Endometrium (tissue), 2 donors: ENCODE results near the gene STUB1.

Experiments used
- FAIRE-seq: peaks from 2 replicates; lab custom pipeline; 2012; peaks lifted over from hg19 to GRCh38; lab: Jason Lieb, UNC
- donor health status: control.
- donor health status: control.

Gene STUB1

DNA sequence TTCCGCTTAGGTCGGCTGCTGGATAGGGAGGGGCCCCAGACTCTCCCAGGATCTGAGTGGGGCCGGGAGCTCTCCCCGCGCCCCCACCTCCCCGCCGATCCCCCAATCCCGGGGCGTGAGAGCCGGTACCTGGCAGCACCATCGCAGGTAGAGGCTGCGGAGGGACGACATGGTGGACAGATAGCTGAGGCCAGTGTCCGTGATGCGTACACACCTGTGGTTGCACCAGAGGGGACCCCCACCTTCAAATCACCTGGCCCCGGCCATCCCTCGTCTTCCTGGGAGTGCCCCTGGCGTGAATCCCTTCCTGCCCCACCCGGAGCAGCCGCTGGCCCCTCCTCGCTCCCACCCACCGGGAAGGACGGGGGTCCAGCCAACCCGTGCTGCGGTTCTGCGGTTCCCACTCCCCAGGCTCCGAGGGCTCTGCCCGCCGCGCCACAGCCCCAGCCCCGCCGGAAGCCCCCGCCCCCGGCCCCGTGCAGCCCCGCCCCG, 14.7 kb downstream of the STUB1 start:
- no peak for FAIRE-seq

GRCh38 chr16:695355-696089, 15.3 kb downstream of the STUB1 start:
- FAIRE-seq, result no peak

DNA sequence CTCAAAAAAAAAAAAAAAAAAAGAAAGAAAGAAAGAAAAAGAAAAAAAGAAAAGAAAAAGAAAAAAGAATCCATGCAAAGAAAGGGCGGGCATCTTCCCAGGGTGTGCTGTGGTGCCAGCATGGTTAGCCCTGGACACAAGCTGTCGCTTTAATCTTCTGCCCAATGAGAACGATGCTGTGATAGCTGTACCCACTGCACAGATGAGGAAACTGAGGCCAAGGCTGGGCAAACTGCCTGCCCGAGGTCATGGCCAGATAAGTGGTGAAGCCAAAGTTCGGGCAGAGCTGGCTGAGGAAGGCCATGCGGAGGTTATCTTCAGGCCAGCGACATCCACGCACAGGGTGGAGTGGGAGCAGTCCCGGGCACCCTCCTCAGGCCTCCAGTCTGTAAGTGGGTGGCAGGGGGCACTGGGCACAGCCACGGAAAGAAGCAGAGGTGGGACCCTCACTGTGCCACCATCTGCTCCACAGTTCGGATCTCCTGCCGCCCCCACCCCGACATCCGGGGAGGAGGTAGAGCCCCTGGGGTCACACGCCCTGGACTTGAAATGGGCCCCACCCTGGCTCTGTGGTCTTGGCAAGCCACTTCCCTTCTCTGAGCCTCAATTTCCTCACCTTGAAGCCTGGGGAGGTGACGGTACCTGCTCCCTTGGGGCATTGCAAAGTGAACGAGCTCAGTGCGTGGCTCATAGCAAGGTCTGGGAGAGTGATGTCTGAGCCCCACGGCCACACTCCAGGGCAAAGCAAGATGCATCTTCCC, 18.9 kb downstream of the STUB1 start:
- no peak for FAIRE-seq

DNA sequence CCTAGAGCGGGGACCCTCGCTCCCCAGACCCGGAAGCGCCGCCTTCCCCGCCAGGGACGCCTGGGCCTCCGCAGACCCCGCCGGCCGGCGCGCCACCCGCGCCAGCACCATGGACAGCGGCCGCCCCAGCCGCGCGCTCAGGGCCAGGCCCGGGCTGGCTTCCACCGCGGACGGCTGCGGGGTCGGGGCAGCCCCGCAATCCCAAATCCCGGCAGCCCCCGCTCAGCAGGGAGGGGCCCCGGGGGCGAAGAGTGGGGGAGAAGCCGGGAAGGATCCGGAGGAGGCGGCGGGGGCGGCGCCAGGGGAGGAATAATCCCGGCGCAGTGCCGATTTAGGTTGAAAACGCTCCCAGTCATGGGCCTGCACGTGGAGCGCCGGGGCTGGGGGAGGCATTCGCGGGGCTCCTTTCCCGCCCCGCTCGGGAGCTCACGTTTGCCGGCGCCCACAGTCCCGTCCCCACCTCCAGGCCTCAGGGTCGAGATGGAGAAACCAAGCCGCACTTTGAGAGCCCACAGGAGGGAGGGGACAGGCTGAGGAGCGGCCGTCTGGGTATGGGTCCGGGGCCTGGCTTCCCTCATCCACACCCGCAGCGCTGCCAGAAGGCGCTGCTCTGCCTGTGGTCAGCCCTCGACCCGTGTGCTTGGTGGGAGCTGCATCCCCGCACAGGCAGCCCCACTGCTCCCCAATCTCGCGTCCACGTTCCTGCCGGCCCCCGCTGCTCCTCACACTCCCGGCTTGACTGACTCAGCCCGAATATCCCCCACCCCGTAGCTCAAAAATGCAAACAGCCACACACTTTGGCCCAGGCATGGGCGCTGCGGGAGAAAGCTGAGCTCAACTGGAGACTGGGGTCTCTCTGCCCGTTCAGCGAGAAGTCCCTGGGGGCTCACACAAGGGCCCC, 20.7 kb downstream of the STUB1 start:
- no peak for FAIRE-seq

DNA sequence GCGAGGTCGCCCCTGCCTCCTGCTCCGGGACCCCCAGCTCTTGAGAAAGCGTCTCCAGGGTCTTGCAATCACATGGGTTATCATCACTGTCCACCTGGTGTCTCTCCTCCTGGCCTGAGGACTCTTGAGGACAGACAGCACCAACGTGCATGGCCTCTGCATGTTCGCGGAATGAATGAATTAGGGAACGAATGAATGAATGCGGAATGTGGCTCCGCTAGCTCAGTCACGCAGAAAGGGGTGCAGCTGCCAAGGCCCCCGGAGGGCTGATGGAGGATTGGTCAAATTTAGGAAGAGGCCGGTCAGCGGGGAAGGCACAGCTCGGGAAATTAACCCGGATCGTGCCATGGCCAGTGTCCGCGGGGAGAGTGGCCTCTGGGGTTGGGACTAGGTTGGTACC, 22.1 kb downstream of the STUB1 start:
- no peak for FAIRE-seq

GRCh38 chr16:703406-703805, 23.2 kb downstream of the STUB1 start:
- FAIRE-seq, result no peak

GRCh38 chr16:704047-704446, 23.8 kb downstream of the STUB1 start:
- FAIRE-seq, result no peak

GRCh38 chr16:704552-705380, 24.6 kb downstream of the STUB1 start:
- FAIRE-seq, result no peak

DNA sequence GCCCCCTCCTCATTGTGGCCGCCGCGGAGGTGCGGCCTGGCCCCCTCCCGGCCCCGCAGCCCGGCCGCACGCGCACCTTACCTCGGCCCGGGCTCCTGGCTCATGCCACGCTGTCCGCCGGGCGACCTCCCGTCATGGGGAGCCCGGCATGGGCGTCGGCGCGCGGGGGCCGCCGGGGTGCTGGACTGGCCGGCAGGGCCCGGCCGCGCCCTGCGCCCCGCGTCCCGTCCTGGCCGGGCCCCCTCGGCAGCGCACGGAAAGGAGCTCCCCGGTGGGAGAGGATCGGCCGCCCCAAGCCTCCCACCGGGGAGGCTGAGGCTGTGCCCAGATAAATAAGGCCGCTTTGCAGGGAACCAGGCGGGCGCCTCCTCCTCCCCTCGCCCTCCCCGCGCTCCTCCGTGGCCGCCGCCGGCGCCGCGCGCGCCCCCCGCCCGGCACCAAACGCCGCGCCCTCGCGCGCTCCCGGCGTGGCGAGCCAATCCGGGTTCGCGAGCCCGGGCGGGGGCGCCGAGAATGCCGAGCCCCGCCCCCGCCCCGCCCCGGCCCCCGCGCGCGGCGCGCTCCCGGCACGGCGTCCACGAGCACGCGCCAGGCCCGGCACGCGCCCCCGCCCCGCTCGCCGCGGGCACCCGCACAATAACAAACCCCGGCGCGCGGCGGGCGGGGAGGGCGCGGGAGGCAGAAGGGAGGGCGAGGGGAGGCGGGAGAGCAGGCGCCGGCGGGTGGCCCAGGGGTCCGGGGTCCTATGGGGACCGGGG, 25.4 kb downstream of the STUB1 start, which contains the start of gene FBXL16:
FBXL16 (minus strand) TSS at position 371 of the 758 bp plus-strand sequence. CDS start 8,396 bp downstream, outside the sequence.
- no peak for FAIRE-seq

DNA sequence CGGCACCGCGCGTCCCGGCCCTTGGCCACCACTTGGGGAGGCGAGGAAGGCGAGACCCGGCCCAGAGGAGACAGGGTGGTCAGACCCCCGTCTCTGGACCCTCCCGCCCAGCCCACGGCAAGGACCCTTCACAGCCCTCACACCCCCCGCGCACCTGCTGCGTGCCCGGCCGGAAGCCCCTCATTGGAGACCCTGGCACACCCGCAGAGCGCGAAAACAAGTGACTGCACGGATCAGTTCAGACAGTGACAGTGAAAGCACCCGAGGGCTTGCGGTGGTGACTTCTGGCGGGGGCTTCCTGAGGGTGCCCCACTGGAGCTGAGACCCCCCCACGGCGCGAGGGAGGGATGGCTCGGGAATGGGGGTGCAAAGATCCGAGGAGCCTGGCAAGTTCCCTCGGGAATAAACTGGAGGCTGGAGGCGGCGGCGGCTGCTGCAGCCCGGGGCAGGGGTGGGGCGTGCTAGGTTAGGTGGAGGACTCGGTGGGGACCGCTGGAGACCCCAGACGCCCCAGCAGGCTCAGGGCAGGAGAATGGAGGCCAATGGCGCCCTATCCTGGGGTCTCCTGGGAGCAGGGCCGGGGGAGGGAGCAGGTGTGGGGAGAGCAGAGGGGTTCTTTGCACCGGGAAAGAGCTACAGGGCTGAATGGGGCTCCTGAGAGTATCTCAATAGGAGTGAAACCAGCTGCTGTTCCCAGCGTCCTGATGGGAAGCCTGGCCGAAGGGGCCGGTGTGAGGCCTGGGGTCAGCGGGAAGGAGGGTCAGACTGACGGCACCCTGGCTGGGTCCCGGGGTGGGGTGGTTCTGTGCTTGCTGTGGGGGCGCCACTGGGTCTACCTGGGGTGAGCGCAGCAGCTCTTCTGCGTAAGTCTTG, 26.2 kb downstream of the STUB1 start:
- FAIRE-seq, result no peak

DNA sequence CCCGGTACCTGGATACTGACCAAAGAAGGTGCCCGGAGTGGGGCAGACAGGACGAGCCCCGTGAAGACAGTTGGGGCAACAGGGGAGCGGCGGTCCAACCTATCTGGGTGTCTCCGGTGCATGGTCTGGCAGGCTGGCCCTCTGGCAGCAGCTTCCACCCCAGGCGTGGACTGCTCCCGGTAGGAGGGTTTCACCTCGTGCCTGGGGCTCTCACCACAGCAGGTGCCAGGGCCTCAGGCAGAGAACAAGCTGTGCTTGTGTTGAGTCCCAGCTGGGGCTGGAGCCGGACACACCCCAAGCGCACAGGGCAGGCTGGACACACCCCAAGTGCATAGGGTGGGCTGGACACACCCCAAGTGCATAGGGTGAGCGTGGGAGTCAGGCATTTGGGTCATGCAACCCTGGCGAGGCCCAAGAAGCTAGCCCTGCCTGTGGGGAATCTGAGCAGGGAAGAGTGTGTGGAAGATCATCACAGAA, 26.9 kb downstream of the STUB1 start:
- FAIRE-seq, result no peak

DNA sequence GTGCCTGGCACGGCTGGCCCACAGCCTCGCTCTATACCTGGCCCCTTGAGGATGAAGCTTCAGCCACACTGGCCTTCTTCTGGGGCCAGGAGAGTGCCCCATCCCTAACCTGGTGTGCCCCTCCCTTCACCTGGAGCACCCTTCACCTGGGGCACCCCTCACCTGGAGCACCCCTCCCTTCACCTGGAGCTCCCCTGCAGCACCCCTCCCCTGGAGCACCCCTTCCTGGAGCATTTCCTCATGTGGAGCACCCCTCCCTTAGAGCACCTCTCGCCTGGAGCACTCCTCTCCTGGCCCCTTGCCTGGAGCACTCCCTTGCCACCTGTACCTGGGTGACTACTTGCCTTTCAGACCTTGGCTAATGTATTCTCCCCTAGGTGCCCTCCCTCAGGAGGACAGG, 27.8 kb downstream of the STUB1 start:
- FAIRE-seq, result no peak

DNA sequence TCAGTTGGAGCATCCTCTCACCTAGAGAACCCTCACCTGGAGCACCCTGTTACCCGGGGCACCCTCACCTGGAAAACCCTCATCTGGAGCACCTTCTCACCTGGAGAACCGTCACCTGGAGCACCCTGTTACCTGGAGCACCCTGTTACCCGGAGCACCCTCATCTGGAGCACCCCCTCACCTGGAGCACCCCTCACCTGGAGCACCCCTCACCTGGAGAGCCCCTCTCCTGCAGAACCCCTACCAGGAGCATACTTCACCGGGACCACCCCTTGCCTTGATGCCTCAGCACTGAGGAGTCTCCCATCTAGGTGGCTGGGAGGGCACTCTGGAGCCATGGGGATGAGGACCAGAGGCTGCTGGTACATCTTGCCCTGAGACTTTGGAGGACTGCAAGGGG, 28.7 kb downstream of the STUB1 start:
- FAIRE-seq, result no peak

GRCh38 chr16:709566-710499, 29.6 kb downstream of the STUB1 start:
- no peak for FAIRE-seq

DNA sequence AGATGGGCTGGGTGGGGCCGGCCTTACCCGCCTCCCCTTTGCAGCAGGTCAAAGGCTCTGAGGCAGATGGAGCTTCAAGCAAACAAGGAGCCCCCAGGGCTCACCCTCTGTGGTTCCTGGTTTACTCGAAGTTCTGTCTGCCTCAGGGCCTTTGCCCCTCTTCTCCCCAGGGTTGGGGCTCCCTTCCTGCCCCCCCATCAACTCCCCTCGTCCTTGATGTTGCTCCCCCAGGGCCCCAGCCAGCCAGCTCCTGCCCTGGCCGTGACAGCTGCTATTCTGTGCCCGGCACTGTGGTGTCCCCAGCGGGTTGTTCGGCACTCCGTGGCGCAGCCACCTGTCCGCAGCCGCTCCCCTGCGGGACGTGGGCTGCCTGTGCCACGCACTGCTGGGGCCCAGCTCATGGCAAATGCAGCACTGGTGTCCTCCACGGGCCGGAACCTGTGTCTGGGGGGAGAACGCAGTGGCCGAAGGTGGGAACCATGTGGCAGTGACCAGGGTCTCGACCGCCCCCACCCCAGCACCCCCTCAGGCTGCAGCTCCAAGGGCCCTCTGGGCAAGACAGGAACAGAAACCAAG, 30.4 kb downstream of the STUB1 start:
- no peak for FAIRE-seq

DNA sequence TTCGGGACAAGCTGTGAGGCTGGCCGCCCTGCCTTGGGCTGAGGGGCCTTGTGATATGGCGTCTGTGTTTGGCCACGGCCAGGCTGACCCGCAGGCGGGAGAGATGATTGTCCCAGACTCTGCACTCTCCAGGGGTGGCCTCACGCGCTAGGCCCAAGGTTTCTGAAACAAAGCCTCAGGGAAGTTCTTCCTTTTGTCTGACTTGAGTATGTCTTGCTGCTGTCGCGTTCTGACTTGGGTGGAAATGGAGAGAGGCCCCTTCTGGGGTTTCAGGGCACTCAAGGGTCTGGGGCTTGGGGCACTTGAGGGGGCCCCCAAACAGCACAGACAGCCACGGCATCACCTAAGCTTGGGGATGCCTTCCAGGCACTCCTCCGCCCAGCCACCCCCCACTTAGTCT, 30.9 kb downstream of the STUB1 start:
- no peak for FAIRE-seq

DNA sequence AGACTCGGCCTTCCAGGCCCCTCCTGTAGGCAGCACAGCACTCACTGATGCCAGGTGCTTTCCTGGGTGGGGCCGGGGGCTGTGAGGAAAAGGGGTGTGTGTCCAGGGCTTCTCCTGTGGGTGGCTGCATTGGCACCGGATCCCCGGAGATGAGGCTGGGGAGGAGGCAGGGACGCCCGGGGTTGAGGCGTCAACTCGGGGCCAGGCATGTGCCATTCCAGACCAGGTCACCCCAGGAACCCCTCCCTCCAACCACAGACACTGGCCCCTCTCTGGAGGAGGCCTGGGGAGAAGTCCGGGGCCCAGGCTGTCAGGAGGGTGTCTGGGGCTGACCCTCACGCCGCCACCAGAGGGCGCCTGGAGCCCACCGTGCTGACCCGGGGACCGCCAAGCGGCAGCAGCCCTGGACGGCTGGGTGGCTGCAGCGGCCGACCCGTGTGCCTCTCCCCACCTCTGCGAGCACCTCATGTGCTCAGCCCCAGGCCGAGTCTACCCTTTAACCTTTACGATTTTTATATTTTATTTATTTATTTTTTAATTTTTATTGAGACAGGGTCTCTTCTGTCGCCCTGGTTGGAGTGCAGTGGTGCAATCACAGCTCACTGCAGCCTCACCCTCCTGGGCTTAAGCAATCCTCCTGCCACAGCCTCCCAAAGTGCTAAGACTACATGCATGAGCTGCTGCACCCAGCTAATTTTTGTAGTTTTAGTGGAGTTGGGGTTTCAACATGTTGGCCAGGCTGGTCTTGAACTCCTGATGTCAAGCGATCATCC, 31.5 kb downstream of the STUB1 start:
- no peak for FAIRE-seq
